ENCODE results near the gene SLC25A28.
"Not testable (repeated sequence)": the region's sequence is repeated elsewhere in the genome, so short reads cannot be mapped to it uniquely, and the experiment has no call there.

SLC25A28 gene

DNA sequence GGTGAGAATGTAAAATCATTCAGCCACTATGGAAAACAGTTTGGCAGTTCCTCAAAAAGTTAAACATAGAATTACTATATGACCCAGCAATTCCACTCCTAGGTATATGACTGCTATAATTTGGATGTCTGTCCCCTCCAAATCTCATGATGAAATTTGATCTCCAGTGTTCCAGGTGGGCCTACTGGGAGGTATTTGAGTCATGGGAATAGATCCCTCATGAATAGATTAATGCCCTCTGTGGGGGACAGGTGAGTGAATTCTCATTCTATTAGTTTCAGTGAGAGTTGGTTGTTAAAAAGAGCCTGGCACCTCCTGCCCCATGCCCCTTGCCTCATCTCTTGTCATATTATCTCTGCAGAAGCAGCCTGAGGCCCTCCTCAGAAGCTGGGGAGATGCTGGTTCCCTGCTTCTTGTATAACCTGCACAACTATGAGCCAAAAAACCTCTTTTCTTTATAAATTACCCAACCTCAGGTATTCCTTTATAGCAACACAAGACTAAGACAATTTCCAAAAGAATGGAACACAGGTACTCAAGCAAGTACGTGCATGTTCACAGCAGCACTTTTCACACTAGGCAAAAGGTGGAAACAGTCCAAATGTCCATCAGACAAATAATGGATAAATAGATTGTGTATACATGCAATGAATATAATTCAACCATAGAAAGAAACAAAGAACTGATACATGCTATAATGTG, 8.8 kb upstream of the SLC25A28 start:
- in situ Hi-C loops (cut with MboI; ENCODE audit: low sequenced_read_pairs): no loop called here

DNA sequence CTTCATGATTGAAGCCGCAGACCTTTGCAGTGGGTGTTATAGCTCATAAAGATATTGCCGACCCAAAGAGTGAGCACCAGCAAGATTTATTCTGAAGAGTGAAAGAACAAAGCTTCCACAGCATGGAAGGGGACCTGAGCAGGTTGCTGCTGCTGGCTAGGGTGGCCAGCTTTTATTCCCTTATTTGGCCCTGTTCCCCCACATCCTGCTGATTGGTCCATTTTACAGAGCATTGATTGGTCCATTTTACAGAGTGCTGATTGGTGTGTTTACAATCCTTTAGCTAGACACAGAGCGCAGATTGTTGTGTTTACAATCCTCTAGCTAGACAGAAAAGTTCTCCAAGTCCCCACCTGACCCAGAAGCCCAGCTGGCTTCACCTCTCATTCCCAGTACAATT, 4.9 kb upstream of the SLC25A28 start:
- in situ Hi-C loops (cut with MboI; ENCODE audit: low sequenced_read_pairs): not testable (repeated sequence)

DNA sequence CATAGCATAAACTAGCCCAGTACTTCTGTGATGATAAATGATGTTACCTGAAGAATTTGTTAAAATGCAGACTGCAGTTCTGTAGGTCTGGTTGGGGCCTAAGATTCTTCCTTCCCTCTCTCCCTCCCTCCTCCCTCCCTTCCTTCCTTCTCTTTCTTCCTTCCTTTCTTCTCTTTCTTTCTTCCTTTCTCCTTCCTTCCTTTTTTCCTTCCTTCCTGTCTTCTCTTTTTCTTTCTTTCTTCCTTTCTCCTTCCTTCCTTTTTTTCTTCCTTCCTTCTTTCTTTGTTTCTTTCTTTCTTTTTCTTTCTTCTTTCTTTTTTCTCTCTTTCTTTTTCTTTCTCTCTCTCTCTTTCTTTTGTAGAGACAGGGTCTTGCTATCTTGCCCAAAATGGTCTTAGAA, 3.7 kb upstream of the SLC25A28 start:
- in situ Hi-C loops (cut with MboI; ENCODE audit: low sequenced_read_pairs): no loop called here

DNA sequence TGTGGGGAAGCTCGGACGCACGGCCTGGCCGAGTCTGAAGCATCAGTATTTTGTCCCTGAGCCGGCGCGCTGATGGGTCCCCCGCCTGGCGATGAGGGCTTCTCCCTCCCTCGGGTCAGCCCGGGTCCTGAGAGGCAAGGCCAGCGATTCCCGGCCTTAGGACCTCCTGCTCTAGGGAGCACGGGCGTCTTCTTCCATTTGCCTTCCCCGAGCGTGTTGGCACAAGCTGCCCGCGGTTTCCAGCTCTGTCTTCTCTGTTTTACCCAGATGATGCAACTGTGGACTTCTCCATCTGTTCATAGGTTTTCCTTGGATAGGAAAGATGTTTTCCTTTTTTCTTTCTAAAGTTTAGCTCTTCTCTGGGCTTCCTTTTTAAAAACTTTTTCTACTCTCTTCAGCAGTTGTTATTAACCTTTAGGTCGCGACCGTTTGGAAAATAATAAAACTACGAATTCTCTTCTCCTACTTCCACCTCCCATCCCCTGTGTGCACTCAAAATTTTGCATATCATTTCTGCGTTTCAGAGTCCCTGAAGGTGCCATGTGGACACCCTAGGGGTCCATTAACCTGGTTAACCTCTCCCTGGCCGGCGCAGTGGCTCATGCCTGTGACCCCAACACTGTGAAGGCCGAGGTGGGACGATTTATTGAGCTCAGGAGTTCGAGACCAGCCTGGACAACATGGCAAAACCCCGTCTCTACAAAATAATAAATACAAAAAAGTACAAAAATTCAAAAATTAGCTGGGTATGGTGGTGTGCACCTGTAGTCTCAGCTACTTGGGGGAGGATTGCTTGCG, 1.4 kb upstream of the SLC25A28 start:
- in situ Hi-C loops (cut with MboI; ENCODE audit: low sequenced_read_pairs): no loop called here

DNA sequence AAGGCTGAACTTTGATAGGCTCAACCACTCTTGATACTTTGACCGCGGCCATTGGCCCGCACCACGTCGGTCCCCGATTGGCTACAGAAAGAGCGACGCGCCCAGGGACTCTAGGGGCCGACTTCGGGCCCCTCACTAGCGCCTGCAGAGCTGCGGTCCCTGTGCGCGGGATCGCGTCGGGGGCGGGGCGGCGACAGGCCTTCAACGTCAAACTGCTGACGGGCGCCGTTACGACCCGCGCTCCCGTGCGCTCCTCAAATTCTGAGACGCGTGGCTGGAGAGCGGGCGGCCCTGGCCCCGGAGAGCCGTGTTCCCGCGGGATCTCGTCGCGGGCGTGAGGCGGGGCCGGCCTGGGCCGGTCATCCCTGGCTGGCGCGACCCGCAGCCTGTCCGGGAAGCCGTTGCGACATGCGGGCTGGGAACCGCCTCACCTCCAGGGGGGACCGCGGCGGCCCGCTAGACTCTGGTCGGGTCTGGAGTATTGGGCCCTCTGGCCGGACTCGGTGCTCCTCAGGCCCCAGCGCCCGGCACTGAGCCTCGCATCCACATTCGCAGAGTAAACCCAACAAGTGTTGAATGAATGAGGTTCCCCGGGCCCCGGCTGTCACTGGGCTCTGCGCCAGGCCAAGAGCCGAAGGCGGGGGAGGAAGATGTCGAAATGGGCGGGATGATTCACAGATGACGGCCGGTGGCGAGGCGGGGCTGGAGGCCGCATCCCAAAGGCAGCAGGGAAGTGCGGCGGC, 643 bp upstream of the SLC25A28 start:
- in situ Hi-C loops (cut with MboI; ENCODE audit: low sequenced_read_pairs): no loop called here

DNA sequence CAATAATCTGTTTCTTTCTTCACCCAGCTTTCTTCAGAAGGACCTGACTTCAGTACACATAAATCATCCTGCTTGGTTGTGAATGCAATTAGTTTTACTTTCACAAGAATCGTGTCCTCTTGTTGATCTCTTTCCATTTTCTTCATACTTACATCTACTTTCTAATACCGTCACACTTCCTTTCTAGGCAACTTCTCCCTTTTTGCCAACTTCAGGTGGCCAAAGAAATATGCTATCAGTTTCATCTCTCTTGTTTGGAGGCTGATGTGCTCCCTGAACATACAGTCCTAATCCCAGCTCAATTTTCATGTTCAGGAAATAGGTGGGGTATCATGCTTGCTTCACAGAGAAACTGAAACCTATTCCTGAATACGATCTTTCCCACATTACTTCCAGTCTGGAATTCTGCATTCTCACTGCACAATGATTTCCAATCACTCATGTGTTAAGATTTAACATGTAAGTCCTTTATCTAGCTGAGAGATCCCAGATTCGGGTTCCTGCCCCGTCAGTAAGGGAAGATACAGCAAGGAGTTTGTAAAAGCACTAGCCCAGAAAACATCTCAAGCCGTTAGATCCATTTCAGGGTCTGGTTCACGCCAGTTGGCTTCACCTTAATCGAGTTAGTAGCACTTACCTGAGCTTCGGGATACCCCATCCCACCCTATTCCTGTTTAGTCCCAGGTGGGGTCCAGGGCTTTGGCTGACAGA, 994 bp downstream of the SLC25A28 start:
- in situ Hi-C loops (cut with MboI; ENCODE audit: low sequenced_read_pairs): no loop called here

DNA sequence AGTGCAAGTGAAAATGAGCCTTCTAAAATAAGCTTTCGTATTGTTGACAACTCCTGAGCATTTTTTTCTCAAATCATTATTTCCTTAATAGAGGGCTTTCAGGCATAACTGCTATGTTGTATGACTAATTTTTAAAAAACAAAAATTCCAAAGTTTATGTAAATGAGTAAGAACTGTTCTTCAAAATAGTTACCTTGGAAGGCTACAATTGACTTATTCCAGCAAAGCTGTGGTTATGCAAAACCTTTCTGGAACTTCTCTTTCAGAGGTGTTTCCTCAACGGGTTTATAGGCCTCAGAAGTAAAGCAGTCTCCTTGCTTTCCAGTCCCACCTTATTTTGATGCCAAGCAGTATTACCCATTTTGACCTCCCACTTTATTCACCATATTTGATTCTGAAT, 2.5 kb downstream of the SLC25A28 start:
- in situ Hi-C loops (cut with MboI; ENCODE audit: low sequenced_read_pairs): no loop called here

DNA sequence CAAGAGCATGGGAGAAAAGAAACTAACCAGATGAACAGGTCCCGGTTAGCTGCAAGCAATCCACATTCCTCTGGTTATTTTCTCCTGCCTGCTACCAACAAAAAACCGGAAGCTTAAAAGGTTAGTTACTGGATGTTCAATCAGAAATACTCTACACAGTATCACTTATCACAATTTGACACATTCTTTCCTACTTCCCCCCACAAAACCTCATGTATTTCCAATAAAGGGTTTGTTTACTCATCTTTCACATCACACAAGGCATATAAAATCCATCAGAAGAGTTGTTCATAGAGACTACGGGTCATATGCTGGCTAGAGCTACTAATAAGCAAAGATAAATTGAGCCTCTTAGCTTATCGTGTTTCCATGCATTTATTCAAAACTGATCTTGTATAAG, 4.8 kb downstream of the SLC25A28 start:
- in situ Hi-C loops (cut with MboI; ENCODE audit: low sequenced_read_pairs): no loop called here

DNA sequence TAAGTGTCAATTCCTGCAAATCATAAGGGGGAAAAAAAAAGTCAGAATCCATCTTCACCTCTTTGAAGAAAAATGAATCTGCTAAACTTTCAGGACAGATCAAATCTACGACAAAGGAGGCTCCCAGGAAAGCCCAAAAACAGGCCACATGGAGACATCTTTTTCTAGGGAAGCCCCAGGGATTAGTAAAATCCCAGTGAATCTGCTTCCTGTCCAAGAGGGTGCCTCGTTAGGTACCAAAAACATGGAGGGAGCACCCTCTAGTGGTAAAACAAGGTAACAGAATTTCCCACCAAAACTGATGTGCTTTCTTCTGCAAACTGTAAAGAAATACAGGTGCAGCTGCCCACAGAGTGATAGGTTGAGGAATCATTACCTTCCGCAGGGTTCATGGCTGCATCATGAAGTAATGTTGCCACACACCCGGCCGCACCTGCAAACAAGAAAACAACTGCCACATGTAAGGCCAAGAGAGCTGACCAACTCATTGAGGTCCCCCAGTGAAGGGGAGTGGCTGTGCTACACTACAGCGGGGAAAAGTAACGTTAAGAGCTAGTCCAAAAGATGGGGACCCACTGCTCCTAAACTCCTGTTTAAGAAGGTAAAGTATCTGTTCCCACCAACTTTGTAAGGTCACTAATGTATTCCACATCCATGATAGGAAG, 7.9 kb downstream of the SLC25A28 start:
- in situ Hi-C loops (cut with MboI; ENCODE audit: low sequenced_read_pairs): no loop called here

DNA sequence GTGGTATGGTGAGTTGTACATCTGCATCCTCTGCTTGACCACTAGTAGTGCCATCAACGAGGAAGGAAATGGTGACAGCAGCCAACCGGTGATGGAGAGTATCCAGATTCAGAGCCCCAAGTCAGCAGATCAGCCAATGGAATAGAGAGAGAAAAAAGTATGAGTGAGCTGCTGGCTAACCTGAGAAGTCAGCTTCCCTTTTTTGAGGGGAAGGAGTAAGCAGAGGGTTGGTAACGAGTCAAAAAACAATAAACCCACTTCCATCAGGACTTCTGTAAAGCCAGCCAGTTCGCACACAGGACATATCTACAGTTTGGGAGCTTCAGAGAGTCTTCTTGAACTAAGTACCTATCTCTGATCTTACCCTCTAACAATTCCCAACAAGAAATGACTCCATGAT, 8.9 kb downstream of the SLC25A28 start:
- in situ Hi-C loops (cut with MboI; ENCODE audit: low sequenced_read_pairs): no loop called here

DNA sequence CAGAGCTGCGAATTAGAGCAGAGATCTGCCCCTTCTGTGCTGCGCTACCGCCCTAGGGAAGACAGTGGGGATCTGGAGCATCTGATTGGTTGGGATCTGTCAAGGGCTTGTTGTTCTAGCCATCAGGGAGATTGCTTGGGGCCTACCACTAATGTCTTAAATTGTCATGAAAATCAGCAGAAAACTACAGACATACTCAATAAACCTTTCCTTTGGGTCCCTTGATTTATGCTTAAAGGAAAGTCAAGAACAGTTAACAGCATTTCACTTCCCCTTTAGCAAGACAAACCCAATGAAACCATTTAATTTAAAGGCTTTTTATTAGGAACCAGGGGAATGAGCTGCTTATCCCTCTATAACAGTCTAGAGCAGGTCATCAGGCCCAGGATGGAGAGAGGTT, 10.0 kb downstream of the SLC25A28 start:
- in situ Hi-C loops (cut with MboI; ENCODE audit: low sequenced_read_pairs): no loop called here

DNA sequence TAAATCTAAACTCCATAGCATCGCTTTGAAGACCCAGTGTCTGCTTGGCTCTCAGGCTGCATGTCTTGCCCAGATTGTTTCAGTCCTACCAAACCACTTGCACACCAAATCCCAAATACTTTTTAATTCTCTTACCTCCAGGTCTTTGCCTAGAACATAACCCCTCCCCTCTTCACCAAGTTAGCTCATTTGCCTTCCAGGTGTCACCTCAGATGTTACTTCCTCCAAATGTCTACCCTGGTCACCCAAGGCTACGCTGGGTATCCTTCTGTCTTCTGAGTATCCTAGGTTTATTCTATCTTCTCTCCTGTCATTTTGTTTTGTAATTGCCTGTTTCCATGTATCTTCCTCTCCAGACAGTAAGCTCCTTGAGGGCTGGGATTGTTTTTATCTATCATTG, 11.1 kb downstream of the SLC25A28 start:
- in situ Hi-C loops (cut with MboI; ENCODE audit: low sequenced_read_pairs): no loop called here

DNA sequence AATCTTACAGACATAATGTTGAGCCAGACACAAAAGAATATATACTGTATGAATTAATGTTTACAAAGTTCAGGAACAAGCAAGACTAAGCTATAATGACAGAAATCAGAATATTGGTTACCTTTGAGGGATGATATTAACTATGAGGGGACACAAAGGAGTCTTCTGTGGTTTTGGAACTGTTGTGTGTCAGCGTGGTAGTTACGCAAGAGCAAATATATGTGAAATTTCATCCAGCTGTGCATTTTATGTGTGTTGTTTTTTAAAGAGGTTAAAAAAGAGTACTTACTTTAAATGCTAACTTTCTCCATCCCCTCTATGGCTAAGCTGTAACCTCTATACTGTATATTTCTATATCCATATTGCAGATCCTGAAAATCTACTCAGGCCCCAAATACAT, 14.9 kb downstream of the SLC25A28 start:
- in situ Hi-C loops (cut with MboI; ENCODE audit: low sequenced_read_pairs): no loop called here

DNA sequence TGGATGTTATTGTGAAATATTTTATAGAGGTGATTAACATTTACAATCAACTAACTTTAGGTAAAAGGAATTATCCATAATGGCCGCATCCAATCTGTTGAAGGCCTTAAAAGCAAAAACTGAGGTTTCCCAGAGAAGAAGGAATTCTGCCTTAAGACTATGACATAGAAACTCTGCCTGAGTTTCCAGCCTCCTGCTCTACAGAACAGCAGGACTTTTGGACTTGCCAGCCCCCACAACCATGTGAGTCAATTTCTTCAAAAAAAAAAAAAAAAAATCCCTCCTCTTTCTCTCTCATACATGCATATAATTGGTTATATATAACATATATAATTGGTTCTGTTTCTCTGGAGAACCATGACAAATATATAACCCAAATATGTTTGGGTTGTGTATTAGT, 15.4 kb downstream of the SLC25A28 start:
- in situ Hi-C loops (cut with MboI; ENCODE audit: low sequenced_read_pairs): no loop called here

DNA sequence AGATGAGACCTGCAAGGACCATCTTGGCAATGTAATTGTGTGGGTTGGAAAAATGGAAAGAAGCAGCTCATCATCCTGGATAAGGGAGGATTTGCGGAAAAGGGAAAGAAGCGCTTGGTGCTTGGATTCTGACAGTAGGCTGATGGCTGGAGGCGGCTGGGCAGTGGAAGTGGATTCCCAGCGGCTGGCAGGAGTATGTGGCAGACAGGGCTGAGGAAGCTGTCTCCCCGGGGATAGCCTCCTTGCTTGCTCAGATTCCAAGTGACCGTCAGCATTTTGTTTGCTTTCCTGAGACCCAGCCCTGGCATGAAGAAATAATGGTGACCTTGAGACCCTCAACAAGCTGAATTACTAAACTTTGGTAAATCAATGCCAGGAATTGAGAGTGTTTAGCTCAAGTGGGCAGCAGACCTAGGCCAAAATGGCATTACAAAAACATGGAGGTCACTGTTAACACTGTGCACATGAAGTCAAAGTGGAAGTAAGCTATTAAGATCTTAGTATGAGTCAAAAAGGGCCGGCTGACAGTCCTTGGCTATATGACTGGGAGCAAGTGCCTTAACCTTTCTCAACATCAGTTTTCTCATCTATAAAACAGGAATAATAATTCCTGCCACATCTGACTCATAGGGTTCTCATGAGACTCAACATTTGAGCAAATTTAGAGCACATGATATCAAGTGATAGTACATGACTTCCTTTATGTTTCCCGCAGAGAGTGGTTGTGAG, 21.3 kb downstream of the SLC25A28 start:
- in situ Hi-C loops (cut with MboI; ENCODE audit: low sequenced_read_pairs): no loop called here

DNA sequence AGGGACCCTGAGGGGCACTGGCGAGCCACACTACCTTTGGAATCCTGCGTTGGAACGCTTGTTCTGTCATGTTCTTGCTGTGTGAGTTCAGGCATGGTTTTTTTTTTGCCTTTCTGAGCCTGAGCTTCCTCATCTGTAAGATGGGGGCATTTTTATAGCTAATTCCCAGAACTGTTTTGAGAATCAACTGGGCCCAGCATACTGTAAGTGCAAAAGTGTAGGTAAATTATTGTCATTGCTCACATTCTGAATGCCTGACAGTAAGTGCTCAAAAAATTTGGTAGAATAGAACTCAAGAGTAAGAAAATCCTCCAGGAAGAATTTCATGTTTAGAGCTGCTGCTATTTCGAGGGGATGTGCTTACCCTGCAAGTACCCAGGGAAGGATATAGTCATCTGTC, 22.2 kb downstream of the SLC25A28 start:
- in situ Hi-C loops (cut with MboI; ENCODE audit: low sequenced_read_pairs): no loop called here

DNA sequence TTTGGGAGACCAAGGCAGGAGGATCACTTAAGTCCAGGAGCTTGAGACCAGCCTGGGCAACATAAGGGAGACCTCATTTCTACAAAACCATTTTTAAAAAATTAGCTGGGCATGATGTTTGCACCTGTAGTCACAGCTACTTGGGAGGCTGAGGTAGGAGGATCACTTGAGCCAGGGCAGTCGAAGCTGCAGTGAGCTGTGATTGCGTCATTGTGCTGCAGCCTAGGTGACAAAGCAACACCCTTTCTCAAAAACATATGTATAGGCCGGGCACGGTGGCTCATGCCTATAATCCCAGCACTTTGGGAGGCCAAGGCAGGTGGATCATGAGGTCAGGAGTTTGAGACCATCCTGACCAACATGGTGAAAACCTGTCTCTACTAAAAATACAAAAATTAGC, 23.5 kb downstream of the SLC25A28 start:
- in situ Hi-C loops (cut with MboI; ENCODE audit: low sequenced_read_pairs): not testable (repeated sequence)

DNA sequence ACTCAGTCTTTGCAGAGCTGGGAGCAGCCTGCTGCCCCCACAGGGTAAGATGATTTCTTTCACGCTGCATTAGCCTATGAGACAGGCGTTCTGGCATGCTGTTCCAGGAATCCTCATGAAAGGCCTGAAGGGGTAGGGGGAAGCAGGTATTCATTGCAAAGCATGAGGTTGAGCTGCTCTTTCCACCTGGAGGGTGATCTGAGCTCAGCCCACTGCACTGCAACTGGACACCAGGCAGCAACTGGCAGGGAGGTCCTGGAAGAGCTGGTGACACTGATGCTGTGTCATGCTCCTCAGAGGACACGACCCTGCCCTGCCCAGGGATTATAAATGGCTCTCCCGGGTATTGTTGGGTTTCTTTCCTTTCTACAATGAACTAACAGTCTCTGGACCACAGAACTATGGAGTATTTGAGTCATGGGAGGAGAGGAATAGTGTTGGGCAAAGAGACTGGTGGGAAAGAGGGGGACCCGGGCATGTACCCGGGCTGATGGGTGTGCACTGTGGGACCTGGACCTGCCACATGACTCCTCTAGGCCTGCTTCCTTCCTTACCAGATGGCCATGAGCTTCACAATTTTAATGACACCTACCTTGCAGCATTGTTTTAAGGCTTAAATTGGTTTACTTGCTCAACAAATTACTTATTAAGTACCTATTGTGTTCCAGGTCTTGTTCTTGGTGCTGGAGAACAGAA, 24.3 kb downstream of the SLC25A28 start:
- in situ Hi-C loops (cut with MboI; ENCODE audit: low sequenced_read_pairs): no loop called here

DNA sequence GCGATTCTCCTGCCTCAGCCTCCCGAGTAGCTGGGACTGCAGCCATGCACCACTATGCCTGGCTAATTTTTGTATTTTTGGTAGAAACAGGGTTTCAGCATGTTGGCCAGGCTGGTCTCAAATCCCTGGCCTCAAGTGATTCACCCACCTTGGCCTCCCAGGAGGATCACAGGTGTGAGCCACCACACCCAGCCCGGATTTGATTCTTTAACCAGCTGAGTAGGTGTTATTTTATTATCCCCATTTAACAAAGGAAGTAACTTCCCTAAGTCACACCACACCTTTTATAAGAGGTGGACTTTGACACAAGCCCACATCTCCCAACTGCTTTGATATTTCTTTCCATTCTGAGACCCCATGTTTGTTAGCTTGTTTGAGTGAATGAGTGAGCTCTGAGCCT, 25.0 kb downstream of the SLC25A28 start:
- in situ Hi-C loops (cut with MboI; ENCODE audit: low sequenced_read_pairs): no loop called here
